T-cell (primary cell): Measurements from ENCODE around the gene MUC4. TPM values are rescaled to one million over a fixed set of nuclear protein-coding genes. Genes with fewer than 3 reads are reported as not detected.

Experiments used
- ATAC-seq, 4 experiments: fragments of 200-7000 bp in 3 of 4; fragments of 150-1000 bp in 1 of 4; cut with Tn5 transposase; replicated peaks in 1 of 4; 1 replicate in 3 of 4; 2 replicates in 1 of 4; pipeline ENCODE4 v1.10.0; 2021; ENCODE audit warnings: moderate library complexity in 3 of 4, mild to moderate bottlenecking in 2 of 4, moderate number of reproducible peaks in 1 of 4
- CTCF ChIA-PET, 2 donors: fragments of 300-600 bp; sonication (Branson Sonifier 250); formaldehyde crosslinking; loops; one replicate each; lab custom pipeline; 2022; ENCODE audit warnings: antibody characterized with exemption in 2 of 2; lab: Charles Lee
- POLR2A ChIA-PET, 2 donors: fragments of 300-600 bp; sonication (Branson Sonifier 250); formaldehyde crosslinking; loops; one replicate each; lab custom pipeline; 2022; ENCODE audit warnings: antibody characterized with exemption in 2 of 2; lab: Charles Lee
- DNase-seq, 35 experiments: peaks; one replicate each; pipeline versions ENCODE4 v3.0.0 to v3.0.0-alpha.2; 2013 to 2023
- H3K27ac ChIP-seq: one replicate; pipeline ENCODE4 v1.5.1; 2013; ENCODE audit warnings: low read length
- H3K27me3 ChIP-seq, 2 experiments: replicated peaks in 1 of 2; 1 replicate in 1 of 2; 2 replicates in 1 of 2; pipeline versions ENCODE4 v1.6.1 to v1.7.0; 2013; ENCODE audit warnings: low read length in 1 of 2, mixed read lengths in 1 of 2; ENCODE audit not compliant: control insufficient read depth in 2 of 2, insufficient read depth in 2 of 2; ENCODE audit errors: extremely low read depth in 1 of 2
- H3K36me3 ChIP-seq, 2 donors: 1 replicate in 1 of 2; 2 replicates in 1 of 2; pipeline versions ENCODE4 v1.6.1 to v1.7.0; 2013; ENCODE audit warnings: low read length in 1 of 2; ENCODE audit not compliant: control insufficient read depth in 2 of 2, insufficient read depth in 1 of 2; ENCODE audit errors: extremely low read depth in 1 of 2
- H3K4me1 ChIP-seq, 2 experiments: 1 replicate in 1 of 2; 2 replicates in 1 of 2; pipeline versions ENCODE4 v1.6.1 to v1.7.0; 2013; ENCODE audit warnings: low read length in 2 of 2, mixed read lengths in 1 of 2; ENCODE audit not compliant: insufficient read depth in 2 of 2, control insufficient read depth in 1 of 2; ENCODE audit errors: extremely low read depth in 1 of 2
- H3K4me3 ChIP-seq, 2 donors: 1 replicate in 1 of 2; 2 replicates in 1 of 2; pipeline versions ENCODE4 v1.5.1 to v1.7.0; 2013; ENCODE audit warnings: mild to moderate bottlenecking in 2 of 2, low read length in 1 of 2, moderate library complexity in 1 of 2; ENCODE audit not compliant: control insufficient read depth in 1 of 2; ENCODE audit errors: extremely low read depth in 1 of 2
- H3K9me3 ChIP-seq: 2 replicates; pipeline ENCODE4 v1.7.0; 2013
- H3K27ac Mint-ChIP-seq, 2 donors: one replicate each; pipeline ENCODE4 v1.8.0; 2020 to 2021; ENCODE audit warnings: mild to moderate bottlenecking in 2 of 2, mixed read lengths in 2 of 2
- H3K27me3 Mint-ChIP-seq, 2 donors: one replicate each; pipeline ENCODE4 v1.8.0; 2021 to 2022; ENCODE audit warnings: mixed read lengths in 2 of 2
- H3K36me3 Mint-ChIP-seq: one replicate; pipeline ENCODE4 v1.8.0; 2021; ENCODE audit warnings: mixed read lengths
- H3K4me1 Mint-ChIP-seq, 3 donors: one replicate each; pipeline ENCODE4 v1.8.0; 2020 to 2022; ENCODE audit warnings: mixed read lengths in 3 of 3, mild to moderate bottlenecking in 1 of 3
- H3K4me3 Mint-ChIP-seq, 3 donors: one replicate each; pipeline ENCODE4 v1.8.0; 2020 to 2022; ENCODE audit warnings: mild to moderate bottlenecking in 3 of 3, mixed read lengths in 3 of 3, moderate library complexity in 3 of 3
- H3K9me3 Mint-ChIP-seq, 3 donors: one replicate each; pipeline ENCODE4 v1.8.0; 2020 to 2022; ENCODE audit warnings: mixed read lengths in 3 of 3
- WGBS: methylation state at CpG from one replicate; pipeline ENCODE4 v1.1.5; 2013; ENCODE audit warnings: missing lambda C conversion rate; ENCODE audit not compliant: insufficient coverage; 5-methylcytosine and 5-hydroxymethylcytosine counted together
- total RNA-seq, 35 experiments: library from RNA in 6 of 35; stranded (reverse) in 6 of 35; fragments of 120-200 nt in 1 of 35; gene quantifications; one replicate each; pipeline versions ENCODE4 v1.2.1 to v1.2.4 and lab custom pipeline; 2013 to 2026

The MUC4 gene
- total RNA-seq, 5 donors from 2014 or later (not counting 1 experiment from before 2014, with no cell fraction given), result 0.03 to 0.16 (median 0.05) TPM; not detected in 1

- Histone ChIP-seq H3K36me3 (no peaks in the 10 kb centered on the region), H3K27ac (no peak overlapping the region), H3K27me3 (peaks cover 0 to 18% of the 10 kb centered on the region in 2 experiments), H3K4me3 (no peak overlapping the region), H3K4me1 (no peaks in the 10 kb centered on the region), H3K9me3 (no peaks in the 10 kb centered on the region)
- Mint-ChIP-seq H3K27me3 (peaks cover 0 to 14% of the 10 kb centered on the region in 2 donors), H3K4me3 (no peak overlapping the region), H3K27ac (no peak overlapping the region), H3K36me3 (no peaks in the 10 kb centered on the region), H3K9me3 (no peaks in the 10 kb centered on the region), H3K4me1 (peaks cover 0 to 2% (median 0%) of the 10 kb centered on the region in 3 donors)
- ChIA-PET CTCF (no interaction called here), POLR2A (no interaction called here)
- ATAC-seq (no peak), DNase-seq (no peak)
- 88% methylated on average over 17 of the region's 18 CpGs for WGBS
These were observed 3.5 kb upstream of the MUC4 start for GRCh38 chr3:195815169-195815771.

- Histone ChIP-seq H3K36me3 (no peaks in the 10 kb centered on the region), H3K4me1 (no peaks in the 10 kb centered on the region), H3K9me3 (no peaks in the 10 kb centered on the region), H3K27ac (no peak overlapping the region), H3K27me3 (peaks cover 0 to 21% of the 10 kb centered on the region in 2 experiments), H3K4me3 (no peak overlapping the region)
- DNase-seq (no peak), ATAC-seq (no peak)
- WGBS, result 93% methylated on average over 19 of the region's 24 CpGs
- Mint-ChIP-seq H3K4me3 (no peak overlapping the region), H3K9me3 (no peaks in the 10 kb centered on the region), H3K27me3 (peaks cover 0 to 11% of the 10 kb centered on the region in 2 donors), H3K27ac (no peak overlapping the region), H3K36me3 (no peaks in the 10 kb centered on the region), H3K4me1 (peaks cover 0 to 2% (median 0%) of the 10 kb centered on the region in 3 donors)
- CTCF ChIA-PET, result no interaction called here
- POLR2A ChIA-PET, result no interaction called here
These were observed 2.3 kb upstream of the MUC4 start for GRCh38 chr3:195813916-195814640.

GRCh38 chr3:195812366-195812765, 637 bp upstream of the MUC4 start:
- no peaks in the 10 kb centered on the region for H3K36me3 Mint-ChIP-seq
- H3K27me3 Mint-ChIP-seq, result peaks cover 0 to 11% of the 10 kb centered on the region in 2 donors
- DNase-seq (no peak), ATAC-seq (no peak)
- Histone ChIP-seq H3K4me1 (peaks cover 0 to 3% of the 10 kb centered on the region in 2 experiments), H3K27me3 (peaks cover 0 to 27% of the 10 kb centered on the region in 2 experiments), H3K9me3 (no peaks in the 10 kb centered on the region), H3K36me3 (no peaks in the 10 kb centered on the region), H3K4me3 (no peak overlapping the region), H3K27ac (no peak overlapping the region)
- H3K9me3 Mint-ChIP-seq, result no peaks in the 10 kb centered on the region
- 89% methylated on average over 20 of the region's 20 CpGs for WGBS
- H3K4me3 Mint-ChIP-seq, result no peak overlapping the region
- no peaks in the 10 kb centered on the region for H3K4me1 Mint-ChIP-seq
- ChIA-PET POLR2A (no interaction called here), CTCF (no interaction called here)
- H3K27ac Mint-ChIP-seq, result no peak overlapping the region

- H3K27ac ChIP-seq, result no peak overlapping the region
- WGBS, result 92% methylated on average over 14 of the region's 19 CpGs
- H3K4me3 ChIP-seq, result no peak overlapping the region
- peaks cover 4 to 14% of the 10 kb centered on the region in 2 donors for H3K27me3 Mint-ChIP-seq
- no peak overlapping the region for H3K4me3 Mint-ChIP-seq
- peaks cover 0 to 29% of the 10 kb centered on the region in 2 experiments for H3K27me3 ChIP-seq
- no peak for ATAC-seq
- DNase-seq, result no peak
- ChIA-PET POLR2A (no interaction called here), CTCF (no interaction called here)
- no peaks in the 10 kb centered on the region for H3K36me3 ChIP-seq
- no peaks in the 10 kb centered on the region for H3K36me3 Mint-ChIP-seq
- no peaks in the 10 kb centered on the region for H3K9me3 Mint-ChIP-seq
- H3K27ac Mint-ChIP-seq, result peak overlapping the region in 1 of 2 donors; percentile 61
- no peaks in the 10 kb centered on the region for H3K9me3 ChIP-seq
- H3K4me1 ChIP-seq, result peaks cover under 1 to 9% of the 10 kb centered on the region in 2 experiments
- peaks cover 7 to 13% (median 12%) of the 10 kb centered on the region in 3 donors for H3K4me1 Mint-ChIP-seq
These were observed 1.3 kb downstream of the MUC4 start for GRCh38 chr3:195810455-195810845.

- peaks cover 0 to 30% of the 10 kb centered on the region in 2 experiments for H3K27me3 ChIP-seq
- ATAC-seq, result no peak
- no peak for DNase-seq
- Mint-ChIP-seq H3K4me1 (peaks cover 12 to 18% (median 17%) of the 10 kb centered on the region in 3 donors), H3K27ac (no peak overlapping the region), H3K36me3 (no peaks in the 10 kb centered on the region), H3K4me3 (no peak overlapping the region), H3K27me3 (peaks cover 4 to 14% of the 10 kb centered on the region in 2 donors), H3K9me3 (no peaks in the 10 kb centered on the region)
- peaks cover 6 to 12% of the 10 kb centered on the region in 2 experiments for H3K4me1 ChIP-seq
- CTCF ChIA-PET, result no interaction called here
- H3K36me3 ChIP-seq, result no peaks in the 10 kb centered on the region
- no peaks in the 10 kb centered on the region for H3K9me3 ChIP-seq
- no peak overlapping the region for H3K27ac ChIP-seq
- 79% methylated on average over 15 of the region's 22 CpGs for WGBS
- POLR2A ChIA-PET, result interaction anchor here in 1 of 2 donors (0.6 kb wide), 1 partner anchor 256 kb away, joined by 12 read pairs; no protein-coding TSS in a partner anchor
- H3K4me3 ChIP-seq, result no peak overlapping the region
These were observed 1.8 kb downstream of the MUC4 start for GRCh38 chr3:195809796-195810454.

GRCh38 chr3:195809291-195809785, 2.4 kb downstream of the MUC4 start:
- ATAC-seq, result no peak
- Histone ChIP-seq H3K27me3 (peaks cover 0 to 34% of the 10 kb centered on the region in 2 experiments), H3K9me3 (no peaks in the 10 kb centered on the region), H3K4me3 (no peak overlapping the region), H3K36me3 (no peaks in the 10 kb centered on the region), H3K27ac (no peak overlapping the region), H3K4me1 (peaks cover 11 to 16% of the 10 kb centered on the region in 2 experiments)
- 79% methylated on average over 17 of the region's 17 CpGs for WGBS
- Mint-ChIP-seq H3K4me1 (peaks cover 18 to 24% (median 23%) of the 10 kb centered on the region in 3 donors), H3K36me3 (no peaks in the 10 kb centered on the region), H3K9me3 (no peaks in the 10 kb centered on the region), H3K27ac (no peak overlapping the region), H3K4me3 (no peak overlapping the region), H3K27me3 (peaks cover 4 to 12% of the 10 kb centered on the region in 2 donors)
- ChIA-PET CTCF (no interaction called here), POLR2A (no interaction called here)
- no peak for DNase-seq
